NCI-H2081 (cell line): ENCODE measurements around the gene FKBP15.
A peak's percentile ranks its signal among the peaks of the same experiment; 100 is the strongest.

ENCODE experiments used
- DNase-seq, 2 experiments: peaks; one replicate each; lab custom pipeline; 2025; lab: John Stamatoyannopoulos, UW

The FKBP15 gene

GRCh38 chr9:113183956-113184488 is 37.1 kb downstream of the FKBP15 start:
- no peak for DNase-seq

- DNase-seq = no peak
Observed at GRCh38 chr9:113181165-113181564, 39.9 kb downstream of the FKBP15 start.

- no peak for DNase-seq
Observed at GRCh38 chr9:113179839-113180238, 41.2 kb downstream of the FKBP15 start.

DNA sequence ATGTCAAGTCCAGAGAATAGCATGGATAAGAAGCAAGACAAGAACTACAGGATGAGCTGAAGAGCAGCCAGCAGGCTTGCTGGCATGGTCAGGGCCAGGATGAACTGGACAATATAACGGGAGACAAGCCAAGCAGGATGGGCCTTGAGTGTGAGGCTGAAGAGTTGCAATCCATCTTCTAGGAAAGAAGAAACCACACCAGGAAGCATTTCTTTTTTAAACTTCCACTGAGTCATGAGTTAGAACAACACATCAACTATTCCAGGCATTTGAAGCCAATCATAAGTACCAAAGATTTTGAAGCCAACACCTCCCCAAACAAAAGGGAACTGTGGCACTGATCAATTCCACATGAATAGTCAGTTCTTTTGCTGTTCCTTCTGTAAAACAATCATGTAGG is 43.0 kb downstream of the FKBP15 start:
- DNase-seq = no peak

DNA sequence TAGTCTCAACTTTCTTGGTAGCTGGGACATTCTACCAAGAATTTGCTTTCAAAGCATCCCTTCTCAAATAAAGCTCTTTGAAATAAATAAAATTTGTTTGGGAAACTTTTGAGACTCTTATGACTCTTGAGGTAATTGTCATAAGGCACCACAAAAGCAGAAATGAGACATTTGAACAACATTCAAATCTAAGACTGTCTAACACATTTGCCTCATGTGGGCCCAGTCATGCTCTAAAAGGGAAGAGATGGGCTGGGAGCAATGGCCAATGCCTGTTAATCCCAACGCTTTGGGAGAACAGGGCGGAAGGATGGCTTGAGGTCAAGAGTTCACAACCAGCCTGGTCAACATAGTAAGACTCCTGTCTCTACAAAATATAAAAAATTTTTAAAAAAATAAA is 43.8 kb downstream of the FKBP15 start:
- no peak for DNase-seq

- DNase-seq = no peak
Observed at GRCh38 chr9:113176803-113177202, 44.3 kb downstream of the FKBP15 start.

DNA sequence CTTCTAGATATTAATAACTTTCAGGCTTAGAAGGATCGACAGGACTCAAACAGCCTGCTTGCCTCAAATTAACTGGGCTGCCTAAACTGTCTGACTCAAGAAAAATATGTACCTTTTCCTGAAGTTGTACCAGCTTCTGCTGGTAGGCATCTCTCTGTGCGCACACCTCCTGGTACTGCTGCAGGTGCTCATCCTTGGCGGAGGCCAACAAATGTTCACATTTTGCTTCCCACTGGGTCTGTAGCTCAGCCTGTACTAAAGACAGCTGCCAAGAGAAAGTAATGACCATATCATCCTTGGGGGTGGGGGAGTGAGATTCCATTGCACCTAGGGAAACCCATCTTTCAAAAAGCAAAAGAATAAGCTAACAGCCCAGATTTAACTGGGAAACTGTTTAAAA is 47.7 kb downstream of the FKBP15 start:
- DNase-seq = no peak

DNA sequence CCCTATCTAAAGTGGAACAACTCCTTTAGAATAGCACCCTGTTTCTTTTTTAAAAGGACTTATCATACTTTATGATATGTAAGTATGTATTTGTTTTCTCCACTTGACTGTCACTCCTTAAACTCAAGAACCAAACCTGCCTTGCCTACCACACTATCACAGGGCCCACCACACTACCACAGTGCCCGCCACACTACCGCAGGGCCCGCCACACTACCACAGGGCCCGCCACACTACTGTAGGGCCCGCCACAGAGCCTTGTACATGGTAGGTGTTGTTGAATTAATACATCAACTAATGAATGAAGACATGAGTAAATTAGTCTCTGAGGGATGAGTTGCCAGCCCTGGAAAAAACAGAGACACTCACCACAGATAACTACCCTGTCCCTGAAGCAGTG is 52.3 kb downstream of the FKBP15 start:
- DNase-seq = no peak

- no peak for DNase-seq
Observed at GRCh38 chr9:113166039-113166438, 55.0 kb downstream of the FKBP15 start.

GRCh38 chr9:113164536-113165300 is 56.4 kb downstream of the FKBP15 start:
- DNase-seq = no peak

DNA sequence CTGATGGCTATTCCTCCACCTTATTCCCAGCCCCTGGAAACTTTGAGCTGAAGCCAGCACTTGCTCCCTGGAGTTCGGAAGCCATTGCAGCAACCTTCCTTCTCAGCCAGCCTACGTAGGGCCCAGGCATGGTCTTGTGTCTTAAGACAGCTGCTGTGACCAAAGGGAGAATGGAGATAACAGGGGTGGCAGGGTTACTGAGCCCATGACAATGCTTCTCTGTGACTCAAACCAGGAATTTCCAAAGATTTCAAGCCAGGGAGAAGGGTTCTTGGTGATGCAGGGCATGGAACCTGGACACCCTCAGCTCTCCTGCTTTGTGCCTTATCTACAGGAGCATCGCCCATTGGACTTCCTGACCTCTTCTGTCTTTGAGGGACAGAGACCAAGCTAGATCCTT is 58.1 kb downstream of the FKBP15 start:
- DNase-seq = no peak

- DNase-seq = no peak
Observed at GRCh38 chr9:113160571-113160970, 60.5 kb downstream of the FKBP15 start.

DNA sequence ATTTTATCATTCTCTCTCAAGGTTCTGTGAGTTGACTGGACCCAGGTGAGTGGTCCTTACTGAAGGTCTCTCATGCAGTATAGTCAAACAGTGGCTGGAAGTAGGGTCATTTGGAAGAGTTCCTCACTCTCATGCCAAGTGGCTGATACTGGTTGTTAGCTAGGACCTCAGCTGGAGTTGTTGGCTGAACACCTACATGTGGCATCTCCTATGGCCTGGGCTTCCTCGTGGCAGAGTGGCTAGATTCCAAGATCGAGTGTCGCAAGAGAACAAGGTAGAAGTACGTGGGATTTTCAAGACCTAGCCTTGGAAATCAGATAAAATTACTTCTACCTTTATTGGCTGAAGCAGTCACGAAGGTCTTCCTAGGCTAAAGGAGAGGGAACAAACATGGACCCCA is 62.6 kb downstream of the FKBP15 start:
- DNase-seq = no peak

GRCh38 chr9:113156880-113157279 is 64.2 kb downstream of the FKBP15 start:
- no peak for DNase-seq

GRCh38 chr9:113155911-113156588 is 65.0 kb downstream of the FKBP15 start:
- DNase-seq = no peak

DNA sequence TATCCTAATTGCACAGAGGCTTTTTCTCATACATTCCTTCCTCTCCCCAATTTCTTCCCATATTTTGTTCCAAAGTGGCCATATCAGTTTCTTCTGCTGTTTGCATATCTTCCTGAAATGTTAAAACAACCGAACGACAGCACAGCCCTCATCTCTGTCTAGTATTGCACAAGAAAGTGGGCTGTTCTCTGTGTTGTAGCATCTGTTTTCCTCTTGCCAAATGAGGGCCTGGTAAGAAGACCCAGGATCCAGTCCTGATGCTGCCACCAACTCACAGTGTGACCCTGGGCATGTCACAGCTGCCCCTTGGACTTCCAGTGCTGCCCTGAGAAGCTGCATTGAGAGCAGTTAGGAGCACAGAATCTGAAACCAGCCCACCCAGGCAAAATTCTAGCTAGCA is 66.1 kb downstream of the FKBP15 start:
- no peak for DNase-seq

- DNase-seq = no peak
Observed at GRCh38 chr9:113154471-113154870, 66.6 kb downstream of the FKBP15 start.

GRCh38 chr9:113153599-113153998 is 67.5 kb downstream of the FKBP15 start:
- DNase-seq = peak in 1 of 2 experiments; percentile 8

DNA sequence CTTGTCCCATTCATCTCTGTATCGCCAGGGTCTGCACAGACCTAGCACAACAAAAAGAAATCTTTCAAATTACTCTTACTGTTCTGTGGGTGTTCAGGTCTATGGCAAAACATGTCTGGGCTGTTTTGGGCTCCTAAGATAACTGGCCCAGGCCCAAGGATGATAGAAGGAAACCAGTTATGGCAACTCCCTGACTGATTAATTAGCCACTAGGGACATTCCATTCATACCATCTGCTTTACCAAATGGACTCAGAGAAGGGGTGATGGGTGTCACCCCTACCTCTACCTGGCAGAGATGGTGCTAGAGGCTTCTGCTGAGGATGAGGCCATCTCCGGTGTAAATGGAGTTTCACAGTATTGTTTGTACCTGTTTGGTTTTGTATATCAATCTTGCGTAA is 68.4 kb downstream of the FKBP15 start:
- DNase-seq = no peak

DNA sequence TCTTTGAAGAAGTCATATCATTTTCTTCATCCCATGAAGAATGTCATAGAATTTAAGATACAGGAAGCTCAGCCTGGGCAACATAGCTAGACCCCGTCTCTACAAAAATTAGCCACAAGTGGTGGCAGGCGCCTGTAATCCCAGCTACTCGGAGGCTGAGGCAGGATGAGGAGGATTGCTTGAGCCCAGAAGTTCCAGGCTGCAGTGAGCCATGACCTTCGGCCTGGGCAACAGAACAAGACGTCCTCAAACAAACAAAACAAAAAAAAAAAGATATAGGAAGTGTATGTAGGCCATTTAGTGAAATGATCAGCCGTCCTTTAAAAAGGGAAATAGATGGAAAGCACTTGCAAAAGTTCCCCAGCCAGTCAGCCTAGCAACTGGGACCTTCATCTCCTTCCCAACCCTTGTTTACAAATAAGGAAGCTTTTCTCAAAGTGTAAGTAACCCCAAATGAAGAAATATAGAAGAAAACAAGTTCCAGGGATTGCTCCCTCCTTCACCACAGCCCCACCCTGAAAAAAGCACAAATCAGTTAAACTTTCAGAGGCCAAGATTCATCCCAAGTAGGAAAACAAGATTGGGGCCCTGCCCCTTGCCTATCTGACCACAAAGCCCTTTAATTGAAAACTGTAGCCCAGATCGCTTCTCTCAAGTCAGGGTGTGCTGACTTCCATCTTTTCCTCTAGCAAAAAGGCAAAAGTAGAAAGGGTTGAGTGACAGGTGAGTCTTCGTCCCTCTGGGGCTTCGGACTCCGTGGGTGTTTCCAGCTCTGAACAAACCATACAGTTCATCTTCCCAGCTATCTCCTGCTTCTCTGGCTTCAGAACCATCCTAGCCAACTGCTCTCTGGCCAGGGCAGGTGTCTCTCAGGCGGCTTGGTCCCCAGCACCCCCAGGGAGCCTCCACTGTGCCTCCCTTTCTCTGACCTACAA is 69.1 kb downstream of the FKBP15 start:
- DNase-seq = no peak

DNA sequence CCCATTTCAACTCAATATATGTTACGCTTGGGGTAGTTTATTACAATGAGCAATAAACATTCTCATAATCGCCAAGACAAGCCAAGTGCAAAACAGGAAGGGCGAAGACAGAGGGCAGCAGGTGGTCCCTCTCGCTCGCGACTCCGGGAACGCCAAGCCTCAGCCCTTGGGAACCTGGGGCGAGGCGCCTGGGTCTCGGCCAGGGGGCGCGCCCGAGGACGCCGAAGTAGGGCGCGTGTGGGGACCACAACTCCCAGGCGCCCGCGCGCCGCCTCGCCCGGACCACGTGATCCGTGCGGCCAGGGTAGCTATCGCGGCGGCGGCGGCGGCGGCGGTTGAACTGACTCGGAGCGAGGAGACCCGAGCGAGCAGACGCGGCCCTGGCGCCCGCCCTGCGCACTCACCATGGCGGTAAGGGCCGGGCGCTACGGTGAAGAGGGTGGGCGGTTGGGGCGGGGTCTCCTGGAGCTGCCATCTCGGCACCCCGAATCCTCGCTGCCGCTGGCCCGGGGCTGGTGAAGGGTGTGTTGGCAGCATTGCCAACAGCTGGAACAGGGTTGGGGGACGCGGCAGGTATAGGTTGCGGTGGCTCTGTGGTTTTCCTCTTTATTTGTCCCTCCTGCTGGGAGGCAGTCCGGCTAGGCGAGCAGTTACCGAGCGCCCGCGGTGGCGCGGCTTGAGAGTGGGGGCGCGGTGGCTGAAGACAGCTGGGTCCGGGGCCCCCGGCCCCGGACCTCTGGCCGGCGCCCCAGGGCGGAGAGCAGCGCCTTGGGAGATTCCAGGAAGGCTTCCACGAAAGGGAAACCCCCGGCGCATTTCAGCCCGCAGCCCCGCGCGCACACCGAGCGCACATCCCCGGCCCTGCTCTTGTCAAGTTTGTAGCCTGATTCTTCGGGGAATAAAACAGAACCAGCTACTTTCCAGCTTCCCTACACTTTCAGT is 70.1 kb downstream of the FKBP15 start, which contains the start of gene SLC31A2:
TSS of gene SLC31A2 (plus strand) at position 338 of the 942 bp plus-strand sequence. CDS start at position 406, 68 bp downstream.
- DNase-seq = peak; percentile 74 to 87
